Activated B cell treated with CpG ODN at 0.5 μM for 24 hours (primary cell): ENCODE data around the gene MTUS2. TPM values are rescaled to one million over a fixed set of nuclear protein-coding genes. Genes with fewer than 3 reads are reported as not detected.

Experiments used
- ATAC-seq: fragments of 200-7000 bp; cut with Tn5 transposase; one replicate; pipeline ENCODE4 v1.10.0; 2021; ENCODE audit warnings: low read depth, mild to moderate bottlenecking, moderate library complexity
- CTCF ChIA-PET: fragments of 350-600 bp; sonication (Branson Sonifier 250); formaldehyde crosslinking; loops from one replicate; lab custom pipeline; 2021; ENCODE audit warnings: antibody characterized with exemption; lab: Charles Lee
- POLR2A ChIA-PET: fragments of 350-600 bp; sonication (Branson Sonifier 250); formaldehyde crosslinking; loops from one replicate; lab custom pipeline; 2021; ENCODE audit warnings: antibody characterized with exemption; lab: Charles Lee
- DNase-seq: peaks from one replicate; pipeline ENCODE4 v3.0.0; 2022
- H3K27ac Mint-ChIP-seq: one replicate; pipeline ENCODE4 v1.8.0; 2020; ENCODE audit warnings: mixed read lengths
- H3K27me3 Mint-ChIP-seq: one replicate; pipeline ENCODE4 v1.8.0; 2021; ENCODE audit warnings: mixed read lengths
- H3K36me3 Mint-ChIP-seq: one replicate; pipeline ENCODE4 v1.8.0; 2021; ENCODE audit warnings: low read depth, mixed read lengths
- H3K4me1 Mint-ChIP-seq: one replicate; pipeline ENCODE4 v1.8.0; 2021; ENCODE audit warnings: mixed read lengths
- H3K4me3 Mint-ChIP-seq: one replicate; pipeline ENCODE4 v1.8.0; 2020; ENCODE audit warnings: mild to moderate bottlenecking, mixed read lengths
- H3K9me3 Mint-ChIP-seq: one replicate; pipeline ENCODE4 v1.8.0; 2020; ENCODE audit warnings: mixed read lengths
- CTCF ChIP-seq: fragments of 200-600 bp; IDR thresholded peaks from one replicate; pipeline ENCODE4 v1.8.0; 2022; ENCODE audit warnings: antibody characterized with exemption, mild to moderate bottlenecking
- intact Hi-C: fragments of 100-400 bp; cut with micrococcal nuclease; formaldehyde crosslinking; loops from one replicate; pipeline ENCODE4 v1.15.1; 2024
- total RNA-seq: library from RNA; stranded (reverse); gene quantifications from 2 replicates; pipeline ENCODE4 v1.2.3, GENCODE V29; 2022

MTUS2 gene
- total RNA-seq, 1 donor from 2014 or later: not detected

GRCh38 chr13:29281932-29282495, 461.9 kb downstream of the MTUS2 start:
- Mint-ChIP-seq H3K4me3 (no peak overlapping the region), H3K4me1 (no peaks in the 10 kb centered on the region), H3K27ac (no peak overlapping the region), H3K27me3 (peaks cover 7% of the 10 kb centered on the region), H3K9me3 (no peaks in the 10 kb centered on the region), H3K36me3 (no peaks in the 10 kb centered on the region)
- DNase-seq (no peak), ATAC-seq (no peak)
- intact Hi-C loops: no loop called here
- POLR2A ChIA-PET: no interaction called here
- no peak for TF ChIP-seq CTCF
- CTCF ChIA-PET: no interaction called here

- POLR2A ChIA-PET: interaction anchor here (0.6 kb wide), 1 partner anchor 14 kb away, joined by 9 read pairs; no protein-coding TSS in a partner anchor
- no peak for TF ChIP-seq CTCF
- CTCF ChIA-PET: interaction anchor here (0.6 kb wide), 1 partner anchor 8 kb away, joined by 3 read pairs; no protein-coding TSS in a partner anchor
- H3K36me3 Mint-ChIP-seq: no peaks in the 10 kb centered on the region
- ATAC-seq: no peak
- H3K9me3 Mint-ChIP-seq: no peaks in the 10 kb centered on the region
- H3K4me3 Mint-ChIP-seq: no peak overlapping the region
- intact Hi-C loops: no loop called here
- no peak for DNase-seq
- H3K27ac Mint-ChIP-seq: no peak overlapping the region
- peaks cover 3% of the 10 kb centered on the region for H3K27me3 Mint-ChIP-seq
- no peaks in the 10 kb centered on the region for H3K4me1 Mint-ChIP-seq
These were observed 464.6 kb downstream of the MTUS2 start for GRCh38 chr13:29284726-29285125.

GRCh38 chr13:29287237-29287636, 467.1 kb downstream of the MTUS2 start:
- DNase-seq (no peak), ATAC-seq (no peak)
- no peak overlapping the region for H3K27ac Mint-ChIP-seq
- H3K9me3 Mint-ChIP-seq: no peaks in the 10 kb centered on the region
- POLR2A ChIA-PET: no interaction called here
- CTCF ChIA-PET: no interaction called here
- no peak for TF ChIP-seq CTCF
- no peaks in the 10 kb centered on the region for H3K36me3 Mint-ChIP-seq
- H3K4me1 Mint-ChIP-seq: no peaks in the 10 kb centered on the region
- H3K4me3 Mint-ChIP-seq: no peak overlapping the region
- intact Hi-C loops: no loop called here
- H3K27me3 Mint-ChIP-seq: no peaks in the 10 kb centered on the region

GRCh38 chr13:29292045-29292444, 471.9 kb downstream of the MTUS2 start:
- Mint-ChIP-seq H3K27me3 (no peaks in the 10 kb centered on the region), H3K27ac (no peak overlapping the region), H3K9me3 (peaks cover 3% of the 10 kb centered on the region), H3K4me3 (no peak overlapping the region), H3K36me3 (no peaks in the 10 kb centered on the region), H3K4me1 (no peaks in the 10 kb centered on the region)
- ChIA-PET POLR2A (no interaction called here), CTCF (no interaction called here)
- DNase-seq: no peak
- intact Hi-C loops: no loop called here
- no peak for TF ChIP-seq CTCF
- no peak for ATAC-seq

GRCh38 chr13:29294821-29295220, 474.7 kb downstream of the MTUS2 start:
- H3K9me3 Mint-ChIP-seq: peaks cover 3% of the 10 kb centered on the region
- H3K4me3 Mint-ChIP-seq: no peak overlapping the region
- DNase-seq: no peak
- H3K4me1 Mint-ChIP-seq: no peaks in the 10 kb centered on the region
- peaks cover 2% of the 10 kb centered on the region for H3K27me3 Mint-ChIP-seq
- ATAC-seq: no peak
- H3K27ac Mint-ChIP-seq: no peak overlapping the region
- ChIA-PET POLR2A (no interaction called here), CTCF (no interaction called here)
- TF ChIP-seq CTCF: no peak
- intact Hi-C loops: no loop called here
- H3K36me3 Mint-ChIP-seq: no peaks in the 10 kb centered on the region
